CD4-positive, alpha-beta T cell treated with Interleukin-6 for 4 hours (primary cell): Measurements from ENCODE around the gene PIAS4.
A peak's percentile ranks its signal among the peaks of the same experiment; 100 is the strongest.
"Not testable (repeated sequence)": the region's sequence is repeated elsewhere in the genome, so short reads cannot be mapped to it uniquely, and the experiment has no call there.

Source experiments
- DNase-seq: peaks from one replicate; pipeline ENCODE4 v3.0.0-alpha.2; 2020; ENCODE audit warnings: mixed read lengths

PIAS4 gene

GRCh38 chr19:3998667-3999412, 8.7 kb upstream of the PIAS4 start:
- DNase-seq = not testable (repeated sequence)

DNA sequence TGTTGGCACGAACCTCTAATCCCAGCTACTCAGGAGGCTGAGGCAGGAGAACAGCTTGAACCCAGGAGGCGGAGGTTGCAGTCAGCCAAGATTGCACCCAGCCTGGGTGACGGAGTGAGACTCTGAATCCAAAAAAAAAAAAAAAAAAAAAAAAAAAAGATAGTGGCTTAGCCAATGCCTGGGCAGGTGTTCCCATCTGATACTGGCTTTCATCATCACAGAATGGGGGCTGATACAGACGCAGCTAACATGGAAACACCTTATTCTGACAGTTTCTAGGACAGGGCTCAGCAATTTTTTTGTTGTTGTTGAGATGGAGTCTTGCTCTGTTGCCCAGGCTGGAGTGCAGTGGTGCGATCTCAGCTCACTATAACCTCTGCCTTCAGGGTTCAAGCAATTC, 6.7 kb upstream of the PIAS4 start:
- not testable (repeated sequence) for DNase-seq

DNA sequence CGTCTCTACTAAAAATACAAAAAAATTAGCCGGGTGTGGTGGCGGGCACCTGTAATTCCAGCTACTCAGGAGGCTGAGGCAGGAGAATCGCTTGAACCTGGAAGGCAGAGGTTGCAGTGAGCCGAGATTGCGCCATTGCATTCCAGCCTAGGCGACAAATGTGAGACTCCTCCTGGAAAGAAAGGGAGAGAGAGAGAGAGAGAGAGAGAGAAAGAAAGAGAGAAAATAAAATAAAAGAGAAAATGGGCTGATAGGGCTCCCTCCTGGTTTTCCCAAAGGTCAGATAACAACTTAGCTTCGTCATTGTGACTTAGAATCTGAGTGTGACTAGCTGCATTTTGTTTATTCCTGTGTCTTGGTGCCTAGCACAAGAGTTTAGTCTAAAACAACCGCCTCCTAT, 2.1 kb upstream of the PIAS4 start:
- DNase-seq = not testable (repeated sequence)

DNA sequence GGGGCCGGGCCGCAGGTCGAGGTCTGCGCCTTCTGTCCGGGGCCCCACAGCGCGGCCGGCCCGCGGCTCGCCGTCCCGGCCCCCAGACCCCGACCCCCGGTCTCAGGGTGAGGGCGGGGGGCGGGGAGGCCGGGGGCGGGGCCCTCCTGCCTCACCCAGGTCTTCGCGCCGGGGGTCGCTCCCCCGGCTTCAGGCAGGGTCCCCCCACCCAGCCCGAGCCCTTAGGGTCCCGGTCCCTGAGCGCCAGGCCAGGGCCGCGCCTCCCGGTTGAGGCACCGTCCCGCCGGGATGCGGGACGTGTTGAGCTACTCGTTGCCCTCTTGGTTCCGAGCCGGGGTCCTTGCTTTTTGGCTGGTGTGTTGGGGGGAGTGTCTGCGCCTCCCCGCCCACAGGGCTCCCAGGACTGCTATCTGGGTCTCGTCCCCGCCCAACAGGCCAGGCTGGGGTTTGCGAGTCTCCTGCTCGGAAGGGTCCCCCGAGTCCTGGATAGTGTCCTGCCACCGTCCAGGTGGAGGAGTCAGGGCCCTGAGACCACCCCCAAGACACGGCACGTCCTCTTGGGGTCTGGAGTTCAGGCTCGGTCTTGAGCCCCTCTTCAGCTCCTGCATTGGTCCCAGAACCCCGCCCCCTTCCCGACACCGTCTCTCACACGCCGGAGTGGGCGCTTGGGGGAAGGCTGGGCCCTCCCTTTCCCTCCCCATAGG, 452 bp downstream of the PIAS4 start:
- peak; percentile 38 for DNase-seq

- DNase-seq = no peak
These were observed 2.7 kb downstream of the PIAS4 start for GRCh38 chr19:4009990-4010807.

- no peak for DNase-seq
These were observed 3.2 kb downstream of the PIAS4 start for GRCh38 chr19:4010808-4011110.

DNA sequence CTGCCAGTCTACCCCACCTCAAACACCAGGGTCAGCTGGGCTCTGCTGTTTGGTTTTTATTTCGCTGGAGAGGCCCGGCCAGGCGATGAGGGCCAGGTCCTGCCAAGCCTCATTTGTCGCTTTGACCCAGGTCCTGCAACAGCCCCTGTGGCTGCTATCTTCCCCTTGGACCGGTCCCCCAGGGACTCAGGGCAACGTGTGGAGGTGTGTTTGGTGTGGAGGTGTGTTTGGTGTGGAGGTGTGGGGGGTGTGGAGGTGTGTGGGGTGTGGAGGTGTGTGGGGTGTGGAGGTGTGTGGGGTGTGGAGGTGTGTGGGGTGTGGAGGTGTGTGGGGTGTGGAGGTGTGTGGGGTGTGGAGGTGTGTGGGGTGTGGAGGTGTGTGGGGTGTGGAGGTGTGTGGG, 3.9 kb downstream of the PIAS4 start:
- DNase-seq = not testable (repeated sequence)

- no peak for DNase-seq
These were observed 4.8 kb downstream of the PIAS4 start for GRCh38 chr19:4012092-4012974.

- no peak for DNase-seq
These were observed 5.6 kb downstream of the PIAS4 start for GRCh38 chr19:4012975-4013634.

GRCh38 chr19:4013886-4014540, 6.5 kb downstream of the PIAS4 start:
- no peak for DNase-seq

DNA sequence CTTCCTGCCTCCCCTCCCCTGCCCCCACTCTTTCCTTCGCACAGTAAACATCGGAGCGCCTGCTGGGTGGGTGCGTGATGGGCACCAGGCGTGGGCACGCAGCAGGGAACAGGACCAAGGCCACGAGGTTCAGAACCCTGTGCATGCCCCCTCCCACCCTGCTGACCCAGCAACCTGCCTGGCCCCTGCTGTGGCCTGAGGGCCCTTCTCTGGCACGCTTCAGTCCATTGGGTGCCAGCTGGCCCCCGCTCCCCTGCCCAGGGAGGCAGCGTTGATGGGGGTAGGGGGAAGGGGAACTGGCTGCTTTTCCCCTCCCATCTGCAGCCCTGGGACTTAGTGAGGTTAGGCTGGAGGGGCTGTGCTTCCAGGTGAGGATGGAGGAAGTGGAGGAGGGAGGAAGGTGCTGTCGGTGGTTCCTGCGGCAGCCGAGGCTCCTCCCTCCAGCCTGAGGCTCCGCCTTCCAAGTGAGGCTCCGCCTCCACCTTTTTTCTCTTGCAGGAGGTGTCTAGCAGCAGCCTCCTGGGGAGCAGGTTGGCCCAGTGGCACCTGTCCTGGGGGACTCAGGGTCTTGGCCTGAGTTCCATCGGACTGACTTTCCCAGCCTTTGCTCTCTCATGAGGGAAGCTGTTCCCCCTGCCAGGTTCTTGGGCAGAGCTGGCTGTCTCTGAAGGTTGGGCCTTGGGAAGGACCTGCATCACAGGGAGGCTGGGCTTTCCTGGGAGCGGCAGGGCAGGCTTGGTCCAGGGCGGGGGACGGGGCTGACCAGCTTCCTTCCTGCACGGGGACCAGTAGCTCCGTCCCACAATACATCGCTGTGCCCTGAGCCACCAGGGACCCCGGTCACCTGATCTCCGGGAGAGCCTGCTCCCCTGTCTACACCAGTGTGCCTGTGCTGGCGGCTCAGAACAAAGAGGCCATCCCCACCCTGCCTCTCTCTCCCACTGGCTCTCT, 7.3 kb downstream of the PIAS4 start:
- DNase-seq = peak; percentile 51

DNA sequence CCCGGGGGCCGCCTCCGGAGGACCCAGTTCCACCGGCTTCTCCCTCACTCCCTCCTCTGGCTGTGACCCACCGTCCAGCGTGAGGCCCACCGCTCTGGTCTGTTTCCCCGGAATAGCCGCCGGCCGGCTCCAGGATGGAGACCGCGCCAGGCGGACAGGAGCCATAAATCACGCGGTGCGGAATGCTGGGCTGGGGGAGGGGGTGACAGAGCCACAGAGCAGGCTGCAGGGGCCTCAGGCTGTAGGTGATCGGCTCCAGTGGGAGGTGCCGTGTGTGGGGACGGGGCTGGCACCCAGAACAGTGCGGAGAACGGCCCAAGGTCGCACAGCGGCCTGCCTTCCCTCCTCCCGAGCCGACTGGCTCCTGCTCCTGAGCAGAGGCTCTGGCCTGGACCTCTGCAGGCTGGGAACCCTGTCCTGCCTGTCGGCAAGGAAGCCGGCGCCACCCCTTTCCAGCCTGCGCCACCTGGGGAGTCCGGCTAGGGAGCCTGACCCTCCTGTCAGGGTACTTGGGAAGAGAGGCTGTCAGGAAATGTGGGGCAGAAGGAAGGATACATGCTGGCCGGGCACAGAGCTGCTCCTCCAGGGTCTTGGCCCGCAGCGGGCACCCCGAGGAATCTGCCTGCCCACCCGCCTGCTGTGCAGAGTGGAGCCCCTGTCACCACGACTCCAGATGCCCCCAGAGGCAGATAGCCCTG, 8.3 kb downstream of the PIAS4 start:
- no peak for DNase-seq

GRCh38 chr19:4016486-4016885, 8.9 kb downstream of the PIAS4 start:
- no peak for DNase-seq

- no peak for DNase-seq
These were observed 9.5 kb downstream of the PIAS4 start for GRCh38 chr19:4016903-4017638.

GRCh38 chr19:4018140-4018613, 10.6 kb downstream of the PIAS4 start:
- DNase-seq = no peak

DNA sequence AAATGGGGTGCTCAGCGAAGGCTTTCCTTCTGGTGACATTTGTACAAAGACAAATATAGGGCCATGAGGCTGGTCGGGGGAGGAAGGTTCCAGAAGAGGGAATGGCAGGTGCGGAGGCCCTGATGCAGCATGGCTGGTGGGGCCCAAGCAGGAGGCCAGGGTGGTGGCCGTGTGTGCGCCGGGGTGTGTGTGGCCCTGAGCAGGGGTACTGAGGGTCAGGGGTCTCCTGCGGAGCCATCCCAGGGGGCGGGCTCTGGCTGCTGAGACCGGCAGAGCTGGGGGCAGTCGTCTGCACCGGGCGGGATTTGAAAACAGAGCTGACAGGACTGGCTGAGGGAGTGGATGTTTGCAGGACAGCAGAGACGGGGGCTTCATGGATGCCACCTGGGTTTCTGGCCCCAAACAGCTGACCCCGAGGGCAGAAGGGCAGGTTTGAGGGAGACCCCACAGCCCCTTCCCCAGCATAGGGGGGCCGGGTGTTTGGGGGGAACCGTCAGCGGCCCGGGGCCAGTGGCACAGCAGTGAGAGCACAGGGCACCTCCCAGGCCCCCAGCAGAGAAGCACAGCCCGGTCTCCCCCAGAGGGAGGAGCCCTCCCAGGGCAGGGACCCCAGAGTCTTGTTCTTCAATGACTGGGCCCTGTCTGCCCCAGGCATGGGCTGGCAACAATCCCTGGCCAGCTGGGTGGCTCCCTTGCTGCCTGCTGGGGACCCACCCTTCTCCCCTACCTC, 11.4 kb downstream of the PIAS4 start:
- DNase-seq = no peak

- DNase-seq = no peak
These were observed 12.0 kb downstream of the PIAS4 start for GRCh38 chr19:4019578-4019977.
